ENCODE data around the gene DIDO1. TPM values are rescaled to one million over a fixed set of nuclear protein-coding genes. Genes with fewer than 3 reads are reported as not detected.

DIDO1 gene
- total RNA-seq, 4 donors from 2014 or later: 24.2 to 39.3 (median 28.7) TPM

DNA sequence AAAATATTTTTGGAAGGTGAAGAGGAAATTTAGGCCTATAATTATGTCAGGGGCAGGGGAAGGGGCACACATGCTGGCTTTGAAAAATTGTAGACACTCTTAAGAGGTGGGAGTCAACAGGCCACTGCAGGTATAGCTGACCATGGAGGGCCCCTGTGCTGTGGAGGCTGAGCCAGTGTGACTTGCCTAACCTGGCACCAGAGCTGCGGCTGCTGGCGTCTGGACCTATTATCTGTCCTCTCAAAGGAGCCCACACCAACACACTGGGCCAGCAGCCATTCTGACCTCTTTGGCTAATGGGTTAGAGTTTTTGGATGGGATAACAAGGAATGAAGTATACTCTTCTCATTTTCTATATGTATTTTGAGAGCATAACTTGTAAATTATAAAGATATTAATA is 16.2 kb upstream of the DIDO1 start:
- peaks cover 19 to 20% of the 10 kb centered on the region in 2 donors for H3K4me1 ChIP-seq
- H3K4me3 ChIP-seq: no peak overlapping the region
- TF ChIP-seq, protein P1, sequence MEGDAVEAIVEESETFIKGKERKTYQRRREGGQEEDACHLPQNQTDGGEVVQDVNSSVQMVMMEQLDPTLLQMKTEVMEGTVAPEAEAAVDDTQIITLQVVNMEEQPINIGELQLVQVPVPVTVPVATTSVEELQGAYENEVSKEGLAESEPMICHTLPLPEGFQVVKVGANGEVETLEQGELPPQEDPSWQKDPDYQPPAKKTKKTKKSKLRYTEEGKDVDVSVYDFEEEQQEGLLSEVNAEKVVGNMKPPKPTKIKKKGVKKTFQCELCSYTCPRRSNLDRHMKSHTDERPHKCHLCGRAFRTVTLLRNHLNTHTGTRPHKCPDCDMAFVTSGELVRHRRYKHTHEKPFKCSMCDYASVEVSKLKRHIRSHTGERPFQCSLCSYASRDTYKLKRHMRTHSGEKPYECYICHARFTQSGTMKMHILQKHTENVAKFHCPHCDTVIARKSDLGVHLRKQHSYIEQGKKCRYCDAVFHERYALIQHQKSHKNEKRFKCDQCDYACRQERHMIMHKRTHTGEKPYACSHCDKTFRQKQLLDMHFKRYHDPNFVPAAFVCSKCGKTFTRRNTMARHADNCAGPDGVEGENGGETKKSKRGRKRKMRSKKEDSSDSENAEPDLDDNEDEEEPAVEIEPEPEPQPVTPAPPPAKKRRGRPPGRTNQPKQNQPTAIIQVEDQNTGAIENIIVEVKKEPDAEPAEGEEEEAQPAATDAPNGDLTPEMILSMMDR (IDR thresholded peaks at IDR 0.05 in 4 of 5, conservative IDR thresholded peaks at IDR 0.05 in 1 of 5): no peak
- TF ChIP-seq POLR2A (IDR thresholded peaks at IDR 0.05): no peak
- ATAC-seq (no peak), DNase-seq (no peak)
- in situ Hi-C loops (cut with MboI; ENCODE audit: low sequenced_read_pairs in 4 of 4): no loop called here
- no peaks in the 10 kb centered on the region for H3K9me3 ChIP-seq
- H3K27ac ChIP-seq: peak overlapping the region in 1 of 4 donors; percentile 15
- intact Hi-C loops (cut with DNase I; ENCODE audit: low total_unique reads): no loop called here
- H3K27me3 ChIP-seq: no peaks in the 10 kb centered on the region
- H3K36me3 ChIP-seq: peaks cover 0 to 57% of the 10 kb centered on the region in 2 donors

DNA sequence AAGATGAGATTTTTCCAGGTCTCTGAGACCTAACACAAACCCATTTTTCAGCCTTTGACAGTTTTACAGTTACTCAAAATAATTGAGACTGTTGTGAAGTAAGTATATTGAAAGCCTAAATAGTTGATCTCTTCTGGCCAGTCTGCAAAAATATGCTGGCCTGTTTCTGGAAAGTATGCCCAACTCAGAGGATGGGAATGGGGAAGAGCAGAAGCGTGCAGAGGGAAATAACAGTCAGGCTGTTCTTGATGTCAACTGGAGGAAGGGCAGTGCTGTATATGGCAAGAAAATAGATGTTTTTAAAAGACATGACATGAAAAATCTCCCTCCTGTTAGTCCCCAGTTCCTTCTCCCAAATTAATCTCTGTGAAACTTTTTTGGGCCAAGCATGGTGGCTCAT is 15.5 kb upstream of the DIDO1 start:
- H3K4me1 ChIP-seq: peaks cover 13 to 15% of the 10 kb centered on the region in 2 donors
- H3K27ac ChIP-seq: no peak overlapping the region
- ATAC-seq (no peak), DNase-seq (no peak)
- intact Hi-C loops (cut with DNase I; ENCODE audit: low total_unique reads): no loop called here
- peaks cover 0 to 50% of the 10 kb centered on the region in 2 donors for H3K36me3 ChIP-seq
- in situ Hi-C loops (cut with MboI; ENCODE audit: low sequenced_read_pairs in 4 of 4): no loop called here
- TF ChIP-seq, protein P1 (IDR thresholded peaks at IDR 0.05 in 4 of 5, conservative IDR thresholded peaks at IDR 0.05 in 1 of 5): no peak
- TF ChIP-seq POLR2A (IDR thresholded peaks at IDR 0.05): no peak
- H3K9me3 ChIP-seq: no peaks in the 10 kb centered on the region
- no peaks in the 10 kb centered on the region for H3K27me3 ChIP-seq
- H3K4me3 ChIP-seq: no peak overlapping the region

DNA sequence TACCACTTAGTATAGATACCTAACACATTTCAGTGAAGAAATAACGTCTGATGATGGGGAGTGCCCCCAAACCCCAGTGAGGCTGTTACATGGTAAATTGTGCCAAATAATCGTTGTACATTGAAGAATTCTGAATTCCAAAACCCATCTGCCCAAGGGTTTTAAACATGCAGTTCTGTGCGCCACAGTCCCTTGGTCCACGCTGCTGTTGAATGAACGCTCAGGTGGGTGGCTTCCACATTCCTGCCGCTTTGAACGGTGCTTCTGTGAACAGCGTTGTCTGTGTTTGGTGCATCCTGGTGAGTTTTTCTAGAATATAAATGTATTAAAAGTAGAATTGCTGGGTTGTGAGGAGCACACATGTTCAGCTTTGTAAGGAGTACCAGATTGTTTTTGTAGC is 14.6 kb upstream of the DIDO1 start:
- H3K36me3 ChIP-seq: peaks cover 0 to 41% of the 10 kb centered on the region in 2 donors
- H3K4me1 ChIP-seq: peaks cover 22 to 23% of the 10 kb centered on the region in 2 donors
- H3K4me3 ChIP-seq: no peak overlapping the region
- in situ Hi-C loops (cut with MboI; ENCODE audit: low sequenced_read_pairs in 4 of 4): no loop called here
- TF ChIP-seq, protein P1 (IDR thresholded peaks at IDR 0.05 in 4 of 5, conservative IDR thresholded peaks at IDR 0.05 in 1 of 5): no peak
- no peak for TF ChIP-seq POLR2A (IDR thresholded peaks at IDR 0.05)
- no peak for DNase-seq
- intact Hi-C loops (cut with DNase I; ENCODE audit: low total_unique reads): no loop called here
- no peaks in the 10 kb centered on the region for H3K27me3 ChIP-seq
- H3K27ac ChIP-seq: no peak overlapping the region
- ATAC-seq: no peak
- no peaks in the 10 kb centered on the region for H3K9me3 ChIP-seq

DNA sequence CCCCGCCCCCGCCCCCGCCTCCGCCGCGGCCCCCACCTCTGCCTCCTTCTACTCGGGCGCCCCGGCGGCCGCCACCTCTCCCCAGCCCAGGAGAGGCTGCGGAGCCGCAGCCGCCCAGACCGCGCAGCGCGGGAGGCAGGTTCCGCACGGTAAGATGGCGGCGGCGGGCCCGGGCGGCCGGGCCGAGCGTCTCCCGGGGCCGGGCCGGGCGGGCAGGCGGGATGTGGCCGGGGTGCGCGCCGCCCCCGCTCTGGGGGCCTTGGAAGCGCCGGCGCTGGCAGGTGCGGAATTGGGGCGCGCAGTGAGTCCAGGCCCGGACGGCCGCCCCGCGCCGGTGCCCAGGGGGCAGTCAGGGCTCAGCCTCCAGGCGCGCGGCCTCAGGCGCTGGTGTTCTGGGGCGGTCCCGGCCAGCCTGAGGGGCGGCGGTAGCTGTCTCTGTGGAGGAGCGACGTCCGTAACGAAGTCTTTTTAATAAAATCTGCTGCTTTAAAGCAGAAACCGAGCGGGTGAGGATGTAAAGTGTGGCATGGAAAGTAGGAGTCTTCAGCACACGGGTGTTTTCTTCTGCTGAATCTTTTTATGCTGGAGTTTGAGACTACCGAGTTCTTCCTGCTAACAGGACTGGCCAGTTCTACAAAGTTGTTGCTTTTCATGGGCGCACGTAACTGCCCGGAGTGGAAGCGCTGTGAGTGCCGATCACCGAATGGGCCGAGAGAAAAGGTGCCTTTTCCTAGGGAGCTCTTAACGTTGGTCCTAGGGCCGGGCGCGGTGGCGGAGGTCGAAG is 12.0 kb upstream of the DIDO1 start, which contains the start of gene GID8:
Gene GID8, plus strand, starts transcription at position 43 of the 784 bp plus-strand sequence. CDS start 3,356 bp downstream, outside the sequence.
- Histone ChIP-seq H3K4me1 (peaks cover 31 to 42% of the 10 kb centered on the region in 2 donors), H3K27ac (peak within 1 kb of the TSS; percentile 88 to 98 (median 94)), H3K9me3 (no peaks in the 10 kb centered on the region), H3K36me3 (peaks cover 0 to 15% of the 10 kb centered on the region in 2 donors), H3K4me3 (peak within 1 kb of the TSS; percentile 84 to 99 (median 92)), H3K27me3 (no peaks in the 10 kb centered on the region)
- intact Hi-C loops (cut with DNase I; ENCODE audit: low total_unique reads): loop anchor here (5.0 kb wide), 1 partner anchor 286 kb away; no protein-coding TSS in a partner anchor
- ATAC-seq (peak; percentile 68 to 70), DNase-seq (no peak)
- no peak for TF ChIP-seq POLR2A (IDR thresholded peaks at IDR 0.05)
- TF ChIP-seq, protein P1 (IDR thresholded peaks at IDR 0.05 in 4 of 5, conservative IDR thresholded peaks at IDR 0.05 in 1 of 5): no peak
- in situ Hi-C loops (cut with MboI; ENCODE audit: low sequenced_read_pairs in 4 of 4): no loop called here

Data from gastrocnemius medialis (tissue), 4 donors.